SK-N-MC (cell line): Measurements from ENCODE around the gene OR8K5.

ENCODE experiments used
- EZH2 ChIP-seq: fragments of 200-600 bp; sonication (generic); IDR thresholded peaks from one replicate; pipeline ENCODE4 v1.6.1; 2017; ENCODE audit warnings: antibody characterized with exemption
- POLR2AphosphoS5 ChIP-seq: IDR thresholded peaks from 2 replicates; pipeline ENCODE4 v1.6.1; 2012; ENCODE audit warnings: mild to moderate bottlenecking, low read depth, low read length, borderline replicate concordance

DNA sequence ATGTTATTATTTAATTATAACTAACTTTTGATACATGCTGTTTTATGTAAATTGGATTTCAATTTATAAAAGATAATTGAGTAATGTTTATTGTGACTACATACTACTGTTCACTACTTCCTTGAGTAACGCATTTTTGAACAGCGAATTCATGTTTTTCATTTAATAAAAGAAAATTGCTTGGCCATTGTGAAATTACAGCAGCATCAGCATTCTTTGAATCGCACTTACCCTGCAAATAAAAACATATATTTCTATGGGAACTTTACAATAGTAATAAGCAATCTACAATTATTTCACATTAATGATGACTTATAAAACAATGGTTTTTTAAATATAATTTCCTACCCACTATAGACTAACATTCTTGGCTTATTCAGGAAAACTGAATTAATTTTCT lies 36.6 kb upstream of the OR8K5 start:
- TF ChIP-seq EZH2 (no peak), POLR2AphosphoS5 (no peak)
